HG02571 (cell line): ENCODE results near the gene CSTF3.
"Not testable (repeated sequence)": the region's sequence is repeated elsewhere in the genome, so short reads cannot be mapped to it uniquely, and the experiment has no call there.

Experiments used
- ATAC-seq: cut with Tn5 transposase; IDR thresholded peaks from one replicate; pipeline ENCODE4 v1.9.1; 2021; ENCODE audit warnings: mild to moderate bottlenecking, moderate library complexity; ENCODE audit not compliant: unreplicated experiment

Gene CSTF3

DNA sequence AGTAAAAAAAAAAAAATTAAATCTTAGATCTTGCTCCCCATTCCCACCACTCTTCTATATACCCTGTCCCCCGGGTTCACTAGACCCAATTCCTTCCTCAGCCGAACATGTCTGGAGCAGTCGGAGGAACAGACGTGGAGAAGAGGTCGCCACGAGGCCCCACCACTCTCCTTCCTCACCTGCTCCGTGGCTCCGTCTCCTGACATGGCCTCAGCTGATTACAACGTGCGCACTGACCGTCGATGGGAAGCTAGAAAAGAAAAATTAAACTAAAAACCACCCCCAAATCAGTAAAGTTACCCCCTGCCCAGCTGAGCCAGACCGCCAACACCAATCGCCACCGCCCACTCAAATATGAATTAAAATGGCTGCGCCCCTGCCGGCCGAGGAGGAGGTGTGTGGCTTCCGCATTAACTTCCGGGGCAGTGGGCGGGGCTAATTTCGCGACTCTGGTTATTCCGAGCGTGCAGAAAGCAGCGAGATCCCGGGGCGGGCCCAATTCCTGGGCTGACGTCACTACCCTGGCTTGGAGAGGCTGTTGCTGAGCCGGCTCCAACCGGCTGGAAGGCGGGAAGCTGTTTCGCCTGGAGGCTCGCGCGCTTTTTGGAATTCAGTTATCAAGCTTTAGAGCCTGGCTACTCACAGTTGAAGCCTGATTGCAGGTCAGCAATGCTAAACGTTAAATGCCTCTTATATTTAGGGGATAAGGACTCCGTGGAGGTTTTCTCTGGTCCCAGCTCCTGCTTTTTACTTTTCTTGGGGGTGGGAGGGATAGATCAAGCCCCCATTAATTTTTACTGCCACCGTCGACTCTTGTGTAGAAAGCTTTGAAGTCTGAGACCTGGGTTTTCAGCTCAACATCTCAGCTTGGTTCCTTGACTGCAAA is at the start of gene CSTF3:
Gene CSTF3 (minus strand): TSS at position 361 of the 886 bp plus-strand sequence. CDS start 155 bp downstream, at position 206.
- ATAC-seq: peak; percentile 92

- no peak for ATAC-seq
These were observed 46.9 kb upstream of the CSTF3 start for GRCh38 chr11:33208150-33208549.

- ATAC-seq: no peak
These were observed 46.2 kb upstream of the CSTF3 start for GRCh38 chr11:33207408-33207985.

DNA sequence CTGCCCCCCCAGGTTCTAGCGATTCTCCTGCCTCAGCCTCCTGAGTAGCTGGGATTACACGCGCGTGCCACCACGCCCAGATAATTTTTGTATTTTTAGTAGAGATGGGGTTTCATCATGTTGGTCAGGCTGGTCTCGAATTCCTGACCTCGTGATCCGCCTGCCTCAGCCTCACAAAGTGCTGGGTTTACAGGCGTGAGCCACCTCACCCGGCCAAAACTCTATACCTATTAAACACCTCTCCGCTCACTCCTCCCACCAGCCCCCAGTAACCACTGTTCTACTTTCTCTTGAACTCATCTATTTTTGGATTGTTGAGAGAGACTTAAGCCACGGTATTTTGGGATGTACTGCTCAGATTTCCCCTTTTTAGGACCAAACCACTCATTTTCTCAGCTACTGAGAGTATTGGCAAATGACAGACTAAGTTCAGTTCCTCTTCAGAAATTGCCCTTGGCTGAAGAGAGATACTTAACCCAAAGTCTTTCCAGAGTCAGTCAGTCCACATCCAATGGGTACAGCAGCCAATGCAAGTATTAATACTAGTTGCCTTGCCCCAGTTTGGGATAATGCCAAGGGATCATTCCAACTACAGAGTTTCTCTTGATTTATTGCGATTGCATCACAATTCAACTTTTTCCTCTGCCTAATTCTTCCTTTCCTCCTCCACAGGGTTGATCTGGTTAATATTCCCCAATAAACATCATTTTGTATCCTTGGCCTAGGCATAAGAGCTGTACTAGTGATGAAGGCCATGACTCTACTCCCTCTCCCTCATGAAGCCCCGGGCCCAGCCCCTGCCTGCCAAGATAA is 36.8 kb upstream of the CSTF3 start:
- ATAC-seq: no peak

GRCh38 chr11:33195462-33196173 is 34.3 kb upstream of the CSTF3 start:
- no peak for ATAC-seq

GRCh38 chr11:33194455-33194854 is 33.2 kb upstream of the CSTF3 start:
- ATAC-seq: no peak

DNA sequence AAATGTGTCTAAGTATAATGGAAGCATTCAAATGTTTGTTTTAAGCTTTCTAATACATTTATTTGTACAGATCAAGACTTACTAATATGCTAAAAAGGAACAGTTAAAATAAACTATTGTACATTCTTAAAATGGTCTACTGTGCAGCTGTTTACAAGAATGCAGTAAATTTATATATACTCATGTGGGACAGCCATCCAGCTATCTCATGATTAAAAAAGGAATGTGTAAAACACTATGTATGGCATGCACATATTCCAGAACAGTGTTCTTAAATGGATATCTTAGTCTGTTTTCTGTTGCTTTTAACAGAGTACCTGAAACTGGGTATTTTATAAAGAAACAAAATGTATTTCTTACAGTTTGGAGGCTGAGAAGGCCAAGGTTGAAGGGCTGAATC is 30.2 kb upstream of the CSTF3 start:
- ATAC-seq: no peak

DNA sequence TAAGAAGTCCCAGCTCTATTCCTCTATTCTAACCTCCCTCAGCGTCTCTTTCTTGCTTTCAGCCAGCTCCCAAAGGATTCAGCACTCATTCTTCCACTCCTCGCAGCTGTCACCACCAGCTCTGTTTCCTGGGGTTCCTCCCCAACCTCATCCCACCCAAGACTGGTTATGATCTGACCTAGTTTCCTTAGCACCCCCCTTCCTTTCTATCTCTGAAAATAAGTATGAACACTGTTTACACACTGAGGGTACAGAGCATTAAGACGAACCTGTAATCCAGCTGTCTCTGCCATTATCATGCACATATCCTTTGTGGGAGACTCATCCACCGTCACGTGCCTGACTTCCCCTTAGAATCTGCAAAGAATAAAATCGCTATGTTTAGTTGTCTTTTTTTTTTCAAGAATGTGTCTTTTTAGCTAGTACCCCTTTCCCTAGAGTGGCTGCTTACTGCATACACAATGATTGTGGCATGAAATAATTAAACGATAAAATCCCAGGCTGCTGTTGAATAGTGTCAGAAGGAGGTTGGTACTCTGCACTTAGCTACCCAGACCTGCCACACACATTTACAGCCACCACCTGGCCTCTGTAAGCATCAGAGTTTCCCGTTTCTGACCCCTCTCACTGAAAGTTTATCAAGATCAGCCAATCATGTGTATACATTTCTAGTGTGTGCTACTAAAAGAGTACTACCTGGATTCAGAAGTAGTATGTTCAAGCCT is 26.9 kb upstream of the CSTF3 start:
- ATAC-seq: no peak

DNA sequence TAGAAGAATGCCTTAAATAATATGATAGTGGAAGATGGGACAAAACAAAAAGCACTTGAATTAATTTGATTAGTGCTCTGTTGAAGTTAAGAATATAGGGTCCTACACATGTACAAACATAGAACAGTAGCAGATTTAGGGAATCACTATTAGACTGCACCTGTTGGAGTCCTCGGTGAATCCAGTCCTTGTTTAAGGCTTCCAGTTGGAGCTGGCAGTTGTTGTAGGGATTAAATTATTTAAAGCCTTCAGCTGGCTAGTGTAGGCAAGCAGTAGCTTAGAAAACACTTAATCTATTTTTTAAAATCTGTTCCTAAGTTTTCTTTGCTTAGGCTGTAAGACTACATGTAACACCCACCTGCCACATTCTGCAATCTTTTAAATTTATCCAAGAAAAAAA is 24.5 kb upstream of the CSTF3 start:
- no peak for ATAC-seq

- ATAC-seq: no peak
These were observed 21.1 kb upstream of the CSTF3 start for GRCh38 chr11:33182246-33182878.

DNA sequence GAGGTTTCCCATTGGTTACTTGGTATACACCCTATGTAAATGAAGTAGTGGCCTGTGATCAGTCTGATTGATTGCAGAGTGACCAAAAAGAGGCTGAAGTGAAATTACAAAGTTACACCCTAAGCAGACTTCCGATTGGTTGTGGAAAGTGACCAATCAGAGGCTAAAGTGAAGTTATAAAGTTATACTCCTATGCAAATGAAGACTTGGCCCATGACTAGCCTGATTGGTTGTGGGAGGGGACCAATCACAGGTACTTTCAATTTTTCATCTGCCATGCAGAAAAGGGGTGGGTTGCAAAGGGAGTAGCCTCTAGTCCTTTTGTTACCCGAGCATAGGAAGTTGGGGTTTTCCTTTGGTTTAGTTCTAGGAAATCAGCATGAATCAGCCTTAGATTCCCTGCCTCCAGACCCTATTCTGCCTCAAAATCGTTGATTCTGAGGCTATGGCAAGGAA is 18.1 kb upstream of the CSTF3 start:
- ATAC-seq: no peak

- no peak for ATAC-seq
These were observed 17.3 kb upstream of the CSTF3 start for GRCh38 chr11:33178443-33179180.

DNA sequence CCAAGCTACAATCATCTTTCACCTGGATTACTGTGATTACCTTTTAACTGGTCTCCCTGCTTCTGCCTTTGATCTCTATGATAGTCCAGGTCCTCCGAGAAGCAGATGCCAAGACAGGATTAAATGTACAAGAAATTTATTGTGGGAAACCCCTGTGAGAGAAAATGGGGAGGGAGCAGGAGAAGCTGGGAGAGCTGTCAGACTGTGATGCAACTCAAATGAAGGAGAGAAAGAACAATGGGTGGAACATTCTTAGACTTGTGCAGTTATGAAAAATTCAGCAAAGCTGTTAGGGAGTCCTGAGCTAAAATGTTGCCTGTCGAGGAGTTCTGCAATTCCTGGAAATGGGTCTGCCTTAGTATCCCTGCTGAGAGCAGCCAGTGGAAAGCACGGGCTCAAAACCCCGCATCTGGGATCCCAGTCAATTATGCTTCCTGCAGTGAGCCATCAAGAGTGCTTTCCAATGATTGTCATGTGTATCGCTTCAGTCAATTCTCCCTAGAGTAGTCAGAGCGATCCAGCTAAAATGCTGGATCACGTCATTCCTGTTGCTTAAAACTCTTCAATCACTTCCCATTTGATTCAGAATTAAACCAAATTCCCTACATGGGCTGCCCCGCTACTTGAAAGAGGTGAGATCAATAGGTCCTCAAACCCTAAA is 16.5 kb upstream of the CSTF3 start:
- ATAC-seq: no peak

- not testable (repeated sequence) for ATAC-seq
These were observed 15.5 kb upstream of the CSTF3 start for GRCh38 chr11:33176760-33177159.

DNA sequence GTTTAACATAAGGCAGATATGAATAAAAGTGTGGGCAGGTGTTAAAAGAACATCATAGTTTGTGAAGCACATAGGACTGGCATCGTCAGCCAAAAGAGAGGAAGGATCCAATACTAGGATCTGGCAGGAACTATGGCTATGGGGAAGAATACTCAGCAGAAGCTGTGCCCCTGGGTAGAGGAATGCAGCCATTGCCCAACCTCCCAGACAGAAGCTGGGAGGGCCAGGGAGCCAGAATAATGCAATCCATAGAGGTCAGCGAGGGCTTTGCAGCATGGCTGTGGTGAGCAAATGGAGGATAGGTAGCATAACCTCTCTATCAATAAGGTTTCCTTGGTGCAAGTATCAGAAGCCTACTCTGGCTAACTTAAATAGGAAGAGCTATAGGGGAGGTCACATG is 11.7 kb upstream of the CSTF3 start:
- ATAC-seq: no peak

GRCh38 chr11:33172345-33172744 is 11.1 kb upstream of the CSTF3 start:
- no peak for ATAC-seq

GRCh38 chr11:33171251-33171650 is 10.0 kb upstream of the CSTF3 start:
- no peak for ATAC-seq

GRCh38 chr11:33168709-33169200 is 7.5 kb upstream of the CSTF3 start:
- ATAC-seq: no peak
